K562 (cell line): ENCODE results near the gene ADGRB3. TPM values are rescaled to one million over a fixed set of nuclear protein-coding genes. Genes with fewer than 3 reads are reported as not detected.

ENCODE experiments used
- CTCF ChIP-seq, 3 experiments: IDR thresholded peaks in 2 of 3; conservative IDR thresholded peaks in 1 of 3; 2 replicates each; pipeline ENCODE4 v1.5.1; 2011 to 2012; ENCODE audit warnings: low read length in 3 of 3, mild to moderate bottlenecking in 3 of 3, control low read depth in 2 of 3, improper control_type of control experiment in 1 of 3, inconsistent platforms in 1 of 3, low read depth in 1 of 3, mixed read lengths in 1 of 3, moderate library complexity in 1 of 3; ENCODE audit not compliant: insufficient read depth in 2 of 3
- HLTF ChIP-seq: fragments of 450-650 bp; IDR thresholded peaks from 2 replicates; pipeline ENCODE4 v1.6.1; 2016
- REST ChIP-seq, 2 experiments: fragments of 450-650 bp; formaldehyde crosslinking in 1 of 2; IDR thresholded peaks; 2 replicates each; pipeline versions ENCODE4 v1.4.0 to v1.6.1; 2014 to 2020; ENCODE audit warnings: mild to moderate bottlenecking in 2 of 2, borderline replicate concordance in 1 of 2, low read depth in 1 of 2
- SMC3 ChIP-seq: conservative IDR thresholded peaks from 2 replicates; pipeline ENCODE4 v1.6.1; 2011; ENCODE audit warnings: low read depth, low read length, improper control_type of control experiment; ENCODE audit not compliant: insufficient read depth
- polyA plus RNA-seq, 8 experiments: library from polyadenylated mRNA; depleted of rRNA in 4 of 8; stranded (reverse) in 5 of 8; unstranded in 3 of 8; fragments of >200 nt; fragmentation: Nextera tagmentation in 2 of 8; fragmentation: Illumina TruSeq in 1 of 8; extraction: Ambion mirVana in 2 of 8; extraction: Trizol in 1 of 8; gene quantifications; 2 replicates each; pipeline versions ENCODE4 v1.2.1 to v1.2.3, GENCODE V29; 2011 to 2014; ENCODE audit warnings: inconsistent platforms in 1 of 8, missing spikeins in 1 of 8
- total RNA-seq, 7 experiments: library from RNA; depleted of rRNA in 6 of 7; stranded (reverse); fragments of >200 nt in 6 of 7; fragmentation: Illumina TruSeq in 2 of 7; extraction: Trizol in 2 of 7; gene quantifications; 2 replicates each; pipeline versions ENCODE4 v1.2.1 to v1.2.3, GENCODE V29; 2011 to 2021; ENCODE audit warnings: low replicate concordance in 1 of 7
- TF ChIP-seq, protein P1 (sequence below): sonication (generic); formaldehyde crosslinking; IDR thresholded peaks from 2 replicates; pipeline ENCODE4 v1.8.0; 2023; ENCODE audit warnings: mild to moderate bottlenecking, missing genetic modification reagents
- TF ChIP-seq, protein P2 (sequence below): IDR thresholded peaks from 3 replicates; pipeline ENCODE4 v1.6.1; 2011; ENCODE audit warnings: borderline replicate concordance, mild to moderate bottlenecking; ENCODE audit not compliant: insufficient read length, insufficient read depth
- TF ChIP-seq, protein P3 (sequence below): IDR thresholded peaks from 2 replicates; pipeline ENCODE4 v1.6.1; 2014; ENCODE audit warnings: antibody characterized with exemption

ADGRB3 gene
- total and polyA plus RNA-seq, 9 of the 15 experiments (the other 6 are each of a cell fraction or from before 2014, with no cell fraction given) = 0.90 to 7.8 (median 2.4) TPM

- TF ChIP-seq, protein P1, sequence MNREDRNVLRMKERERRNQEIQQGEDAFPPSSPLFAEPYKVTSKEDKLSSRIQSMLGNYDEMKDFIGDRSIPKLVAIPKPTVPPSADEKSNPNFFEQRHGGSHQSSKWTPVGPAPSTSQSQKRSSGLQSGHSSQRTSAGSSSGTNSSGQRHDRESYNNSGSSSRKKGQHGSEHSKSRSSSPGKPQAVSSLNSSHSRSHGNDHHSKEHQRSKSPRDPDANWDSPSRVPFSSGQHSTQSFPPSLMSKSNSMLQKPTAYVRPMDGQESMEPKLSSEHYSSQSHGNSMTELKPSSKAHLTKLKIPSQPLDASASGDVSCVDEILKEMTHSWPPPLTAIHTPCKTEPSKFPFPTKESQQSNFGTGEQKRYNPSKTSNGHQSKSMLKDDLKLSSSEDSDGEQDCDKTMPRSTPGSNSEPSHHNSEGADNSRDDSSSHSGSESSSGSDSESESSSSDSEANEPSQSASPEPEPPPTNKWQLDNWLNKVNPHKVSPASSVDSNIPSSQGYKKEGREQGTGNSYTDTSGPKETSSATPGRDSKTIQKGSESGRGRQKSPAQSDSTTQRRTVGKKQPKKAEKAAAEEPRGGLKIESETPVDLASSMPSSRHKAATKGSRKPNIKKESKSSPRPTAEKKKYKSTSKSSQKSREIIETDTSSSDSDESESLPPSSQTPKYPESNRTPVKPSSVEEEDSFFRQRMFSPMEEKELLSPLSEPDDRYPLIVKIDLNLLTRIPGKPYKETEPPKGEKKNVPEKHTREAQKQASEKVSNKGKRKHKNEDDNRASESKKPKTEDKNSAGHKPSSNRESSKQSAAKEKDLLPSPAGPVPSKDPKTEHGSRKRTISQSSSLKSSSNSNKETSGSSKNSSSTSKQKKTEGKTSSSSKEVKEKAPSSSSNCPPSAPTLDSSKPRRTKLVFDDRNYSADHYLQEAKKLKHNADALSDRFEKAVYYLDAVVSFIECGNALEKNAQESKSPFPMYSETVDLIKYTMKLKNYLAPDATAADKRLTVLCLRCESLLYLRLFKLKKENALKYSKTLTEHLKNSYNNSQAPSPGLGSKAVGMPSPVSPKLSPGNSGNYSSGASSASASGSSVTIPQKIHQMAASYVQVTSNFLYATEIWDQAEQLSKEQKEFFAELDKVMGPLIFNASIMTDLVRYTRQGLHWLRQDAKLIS (CRISPR knock-in tag) = no peak
- TF ChIP-seq REST (IDR thresholded peaks at IDR 0.05; ENCODE audit: borderline replicate concordance) = peak; percentile 24; the same call in 1 of the 2 replicates
- TF ChIP-seq REST (CRISPR knock-in tag; IDR thresholded peaks at IDR 0.05; ENCODE audit: low read depth) = no peak
- TF ChIP-seq, protein P2, sequence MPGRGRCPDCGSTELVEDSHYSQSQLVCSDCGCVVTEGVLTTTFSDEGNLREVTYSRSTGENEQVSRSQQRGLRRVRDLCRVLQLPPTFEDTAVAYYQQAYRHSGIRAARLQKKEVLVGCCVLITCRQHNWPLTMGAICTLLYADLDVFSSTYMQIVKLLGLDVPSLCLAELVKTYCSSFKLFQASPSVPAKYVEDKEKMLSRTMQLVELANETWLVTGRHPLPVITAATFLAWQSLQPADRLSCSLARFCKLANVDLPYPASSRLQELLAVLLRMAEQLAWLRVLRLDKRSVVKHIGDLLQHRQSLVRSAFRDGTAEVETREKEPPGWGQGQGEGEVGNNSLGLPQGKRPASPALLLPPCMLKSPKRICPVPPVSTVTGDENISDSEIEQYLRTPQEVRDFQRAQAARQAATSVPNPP = no peak
- 0 out of 2 replicates have a peak, but pooled peaks have one; percentile 13 for TF ChIP-seq SMC3
- TF ChIP-seq CTCF (IDR thresholded peaks at IDR 0.05 in 2 of 3, conservative IDR thresholded peaks at IDR 0.05 in 1 of 3; ENCODE audit: insufficient read depth in 2 of 3, low read depth in 1 of 3, low read length in 3 of 3) = peak in 2 of 3 experiments; percentile 6 to 47; a peak in 3 of 6 replicates
- TF ChIP-seq, protein P3, sequence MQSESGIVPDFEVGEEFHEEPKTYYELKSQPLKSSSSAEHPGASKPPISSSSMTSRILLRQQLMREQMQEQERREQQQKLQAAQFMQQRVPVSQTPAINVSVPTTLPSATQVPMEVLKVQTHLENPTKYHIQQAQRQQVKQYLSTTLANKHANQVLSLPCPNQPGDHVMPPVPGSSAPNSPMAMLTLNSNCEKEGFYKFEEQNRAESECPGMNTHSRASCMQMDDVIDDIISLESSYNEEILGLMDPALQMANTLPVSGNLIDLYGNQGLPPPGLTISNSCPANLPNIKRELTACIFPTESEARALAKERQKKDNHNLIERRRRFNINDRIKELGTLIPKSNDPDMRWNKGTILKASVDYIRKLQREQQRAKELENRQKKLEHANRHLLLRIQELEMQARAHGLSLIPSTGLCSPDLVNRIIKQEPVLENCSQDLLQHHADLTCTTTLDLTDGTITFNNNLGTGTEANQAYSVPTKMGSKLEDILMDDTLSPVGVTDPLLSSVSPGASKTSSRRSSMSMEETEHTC = no peak
- no peak for TF ChIP-seq HLTF
Observed at GRCh38 chr6:68958327-68958726, 323.2 kb downstream of the ADGRB3 start (continued).
